BJ (cell line): Measurements from ENCODE around the gene RHPN2. TPM values are rescaled to one million over a fixed set of nuclear protein-coding genes. Genes with fewer than 3 reads are reported as not detected.

Experiments
- CTCF ChIA-PET: fragments of 350-600 bp; formaldehyde crosslinking; extraction: SDS; loops from one replicate; lab custom pipeline; 2021; ENCODE audit warnings: antibody characterized with exemption, inconsistent platforms; lab: Yijun Ruan, JAX
- POLR2A ChIA-PET: fragments of 300-600 bp; sonication (Branson Sonifier 250); formaldehyde crosslinking; extraction: SDS; loops from one replicate; lab custom pipeline; 2021; ENCODE audit warnings: antibody characterized with exemption; lab: Charles Lee
- DNase-seq: peaks from one replicate; pipeline ENCODE4 v3.0.0-alpha.2; 2011; ENCODE audit warnings: low read depth
- H3K27me3 ChIP-seq: 2 replicates; pipeline ENCODE4 v1.6.0; 2011; ENCODE audit warnings: low read length; ENCODE audit not compliant: control insufficient read depth, insufficient read depth
- H3K36me3 ChIP-seq: 2 replicates; pipeline ENCODE4 v1.5.1; 2011; ENCODE audit warnings: low read length; ENCODE audit not compliant: control insufficient read depth, insufficient read depth
- H3K4me3 ChIP-seq: 2 replicates; pipeline ENCODE4 v1.5.1; 2011; ENCODE audit warnings: low read depth, mild to moderate bottlenecking, control low read depth, low read length
- CTCF ChIP-seq: IDR thresholded peaks from 2 replicates; pipeline ENCODE4 v1.5.1; 2011; ENCODE audit warnings: low read depth, mild to moderate bottlenecking, control low read depth, inconsistent platforms, low read length, moderate library complexity; ENCODE audit not compliant: insufficient read depth
- polyA plus RNA-seq: library from polyadenylated mRNA; depleted of rRNA; stranded (reverse); fragments of >200 nt; gene quantifications from 2 replicates; pipeline ENCODE4 v1.2.3, GENCODE V29; 2011

RHPN2 gene
- polyA plus RNA-seq, 1 experiment, result 7.8 TPM

DNA sequence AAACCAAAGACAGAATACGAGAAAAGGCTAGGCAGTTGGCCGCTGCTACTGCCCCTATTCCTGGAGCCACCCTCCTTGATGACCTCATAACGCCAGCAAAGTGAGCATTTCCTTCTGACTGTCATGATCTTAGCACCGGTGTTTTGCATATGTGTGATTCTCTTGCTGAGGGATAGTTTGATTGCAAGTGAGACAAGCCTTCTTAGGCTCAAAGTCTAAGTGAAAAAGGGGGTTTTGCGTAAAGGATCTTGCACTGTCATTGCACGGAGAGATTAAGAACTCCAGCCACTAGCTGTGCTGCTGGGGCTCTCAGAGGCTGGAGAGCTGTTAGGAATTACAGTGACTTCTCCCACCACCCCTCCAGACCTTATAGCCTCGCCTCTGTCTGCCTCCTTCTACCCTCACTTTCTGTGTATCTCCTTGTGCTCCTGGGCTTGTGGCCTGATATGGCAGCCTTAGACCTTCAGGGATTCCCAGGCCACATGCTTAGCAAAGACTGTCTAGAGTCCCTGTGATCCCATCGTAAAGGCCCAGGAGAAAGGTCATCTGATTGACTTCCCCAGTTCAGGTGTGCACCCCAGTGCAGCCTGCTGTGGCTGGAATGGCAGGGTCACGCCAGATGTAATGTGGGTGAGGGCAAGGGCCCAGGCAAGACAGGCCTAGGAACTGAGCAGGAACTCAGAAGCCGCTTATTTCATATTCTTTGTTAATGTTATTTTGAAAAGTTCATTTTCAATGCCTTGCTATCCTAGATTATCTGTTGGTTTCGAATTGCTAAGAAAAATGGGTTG is 28.9 kb upstream of the RHPN2 start:
- Histone ChIP-seq H3K4me3 (no peak overlapping the region), H3K36me3 (peaks cover 20% of the 10 kb centered on the region), H3K27me3 (no peaks in the 10 kb centered on the region)
- ChIA-PET POLR2A (no interaction called here), CTCF (no interaction called here)
- no peak for DNase-seq
- no peak for TF ChIP-seq CTCF

GRCh38 chr19:33090179-33090578 is 25.5 kb upstream of the RHPN2 start:
- no peaks in the 10 kb centered on the region for H3K27me3 ChIP-seq
- CTCF ChIA-PET, result no interaction called here
- no peak for TF ChIP-seq CTCF
- DNase-seq, result no peak
- POLR2A ChIA-PET, result no interaction called here
- H3K4me3 ChIP-seq, result no peak overlapping the region
- H3K36me3 ChIP-seq, result peaks cover 9% of the 10 kb centered on the region

- Histone ChIP-seq H3K4me3 (no peak overlapping the region), H3K27me3 (no peaks in the 10 kb centered on the region), H3K36me3 (peaks cover 8% of the 10 kb centered on the region)
- CTCF ChIA-PET, result no interaction called here
- POLR2A ChIA-PET, result no interaction called here
- DNase-seq, result no peak
- no peak for TF ChIP-seq CTCF
Observed at GRCh38 chr19:33089010-33089409, 24.3 kb upstream of the RHPN2 start.

- ChIA-PET POLR2A (no interaction called here), CTCF (interaction anchor here (0.6 kb wide), 1 partner anchor 15 kb away, joined by 3 read pairs; no protein-coding TSS in a partner anchor)
- TF ChIP-seq CTCF, result no peak
- H3K27me3 ChIP-seq, result no peaks in the 10 kb centered on the region
- peaks cover 1% of the 10 kb centered on the region; the same call in 1 of the 2 replicates for H3K36me3 ChIP-seq
- no peak for DNase-seq
- H3K4me3 ChIP-seq, result no peak overlapping the region
Observed at GRCh38 chr19:33086955-33087354, 22.3 kb upstream of the RHPN2 start.

GRCh38 chr19:33085570-33086128 is 21.0 kb upstream of the RHPN2 start:
- ChIA-PET CTCF (no interaction called here), POLR2A (no interaction called here)
- no peak for TF ChIP-seq CTCF
- no peaks in the 10 kb centered on the region; the same call in 1 of the 2 replicates for H3K36me3 ChIP-seq
- no peaks in the 10 kb centered on the region for H3K27me3 ChIP-seq
- DNase-seq, result no peak
- no peak overlapping the region for H3K4me3 ChIP-seq
